GM23248 (cell line): Measurements from ENCODE around the gene CTNNA2. TPM values are rescaled to one million over a fixed set of nuclear protein-coding genes. Genes with fewer than 3 reads are reported as not detected.

Experiments used
- DNase-seq: peaks from one replicate; pipeline ENCODE4 v3.0.0-alpha.2; 2015
- H2AFZ ChIP-seq: fragments of 200-600 bp; sonication (generic); 2 replicates; pipeline ENCODE4 v1.6.1; 2016; ENCODE audit warnings: antibody characterized with exemption
- H3F3A ChIP-seq: fragments of 200-600 bp; sonication (generic); 2 replicates; pipeline ENCODE4 v1.6.1; 2016; ENCODE audit warnings: mild to moderate bottlenecking, antibody characterized with exemption, mixed run types; ENCODE audit not compliant: insufficient read depth
- H3K27ac ChIP-seq: fragments of 200-600 bp; sonication (generic); 2 replicates; pipeline ENCODE4 v1.5.1; 2016; ENCODE audit warnings: mild to moderate bottlenecking
- H3K27me3 ChIP-seq: fragments of 200-600 bp; sonication (generic); replicated peaks from 2 replicates; pipeline ENCODE4 v1.6.1; 2016; ENCODE audit warnings: mild to moderate bottlenecking; ENCODE audit not compliant: insufficient read depth
- H3K36me3 ChIP-seq: fragments of 200-600 bp; sonication (generic); 2 replicates; pipeline ENCODE4 v1.6.1; 2016; ENCODE audit warnings: low read depth, mild to moderate bottlenecking
- H3K4me1 ChIP-seq: fragments of 200-600 bp; sonication (generic); 2 replicates; pipeline ENCODE4 v1.6.1; 2016; ENCODE audit warnings: mild to moderate bottlenecking; ENCODE audit not compliant: insufficient read depth
- H3K4me2 ChIP-seq: fragments of 200-600 bp; sonication (generic); one replicate; pipeline ENCODE4 v1.6.1; 2016; ENCODE audit warnings: mild to moderate bottlenecking; ENCODE audit not compliant: unreplicated experiment
- H3K4me3 ChIP-seq: fragments of 200-600 bp; sonication (generic); 2 replicates; pipeline ENCODE4 v1.5.1; 2016; ENCODE audit warnings: mild to moderate bottlenecking
- H3K79me2 ChIP-seq: fragments of 200-600 bp; sonication (generic); 2 replicates; pipeline ENCODE4 v1.6.1; 2016; ENCODE audit warnings: mild to moderate bottlenecking; ENCODE audit not compliant: insufficient read depth
- H3K9ac ChIP-seq: fragments of 200-600 bp; sonication (generic); 2 replicates; pipeline ENCODE4 v1.6.1; 2016; ENCODE audit warnings: mild to moderate bottlenecking
- H3K9me2 ChIP-seq: fragments of 200-600 bp; sonication (generic); 2 replicates; pipeline ENCODE4 v1.6.1; 2016; ENCODE audit warnings: mixed run types, mild to moderate bottlenecking, moderate library complexity; ENCODE audit not compliant: insufficient read depth
- H3K9me3 ChIP-seq: fragments of 200-600 bp; sonication (generic); one replicate; pipeline ENCODE4 v1.6.1; 2017; ENCODE audit warnings: low read depth
- H4K20me1 ChIP-seq: fragments of 200-600 bp; sonication (generic); 2 replicates; pipeline ENCODE4 v1.6.0; 2016; ENCODE audit not compliant: insufficient read depth
- EZH2 ChIP-seq: fragments of 200-600 bp; sonication (generic); IDR thresholded peaks from 2 replicates; pipeline ENCODE4 v1.6.1; 2018; ENCODE audit warnings: antibody characterized with exemption, mild to moderate bottlenecking; ENCODE audit not compliant: insufficient read depth, poor library complexity, severe bottlenecking
- EZH2phosphoT487 ChIP-seq: fragments of 200-600 bp; sonication (generic); IDR thresholded peaks from 2 replicates; pipeline ENCODE4 v1.6.1; 2018; ENCODE audit warnings: antibody characterized with exemption, moderate library complexity, mild to moderate bottlenecking, low read depth; ENCODE audit not compliant: insufficient read depth
- WGBS, 2 experiments: methylation state at CpG; one replicate each; pipeline ENCODE4 v1.1.6; 2015 to 2017; ENCODE audit warnings: low lambda C conversion rate in 2 of 2, low coverage in 1 of 2; ENCODE audit errors: missing lambda C conversion rate in 2 of 2; 5-methylcytosine and 5-hydroxymethylcytosine counted together
- in situ Hi-C: fragments of 300-500 bp; cut with MboI; formaldehyde crosslinking; loops from 2 replicates; pipeline ENCODE4 v1.15.0; 2020
- polyA plus RNA-seq: library from polyadenylated mRNA; unstranded; fragments of >200 nt; fragmentation: Nextera tagmentation; extraction: Ambion mirVana; gene quantifications from 2 replicates; pipeline ENCODE4 v1.2.1, GENCODE V29; 2016
- total RNA-seq: library from RNA; depleted of rRNA; stranded (reverse); fragments of >200 nt; shearing (Covaris generic); gene quantifications from 2 replicates; pipeline ENCODE4 v1.2.3, GENCODE V29; 2014

CTNNA2 gene
- total and polyA plus RNA-seq, 2 experiments from 2014 or later, result not detected

DNA sequence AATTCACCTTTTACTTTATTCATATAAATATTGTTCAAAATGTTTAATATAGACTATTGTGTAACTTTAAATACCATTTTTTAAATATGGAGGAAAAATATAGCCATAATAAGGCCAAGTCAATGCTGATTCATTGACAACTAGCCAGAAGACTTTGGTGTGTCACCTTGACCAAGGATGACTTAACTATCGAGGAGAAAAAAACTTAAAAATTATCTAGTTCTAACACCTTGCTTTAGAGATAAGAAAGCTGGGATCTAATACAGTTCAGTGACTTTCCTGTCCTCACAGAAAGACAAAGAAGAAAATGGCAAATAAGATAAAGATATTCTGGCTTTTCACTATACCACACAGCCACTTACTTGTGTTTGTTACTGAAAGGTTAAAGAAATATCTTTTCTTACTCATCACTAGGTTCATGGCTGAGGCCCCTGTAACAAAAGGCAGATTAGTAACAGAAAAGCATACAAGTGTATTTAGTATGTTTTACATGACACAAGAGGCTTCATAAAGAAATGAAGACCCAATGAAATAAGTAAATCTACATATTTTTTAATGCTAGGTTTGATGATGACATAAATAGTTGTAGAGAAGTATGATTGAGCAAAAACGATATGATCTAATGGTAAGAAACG lies 857.6 kb downstream of the CTNNA2 start:
- 18% methylated on average over 3 of the region's 3 CpGs for WGBS, 2 experiments
- Histone ChIP-seq H3K79me2 (no peaks in the 10 kb centered on the region), H3K9me2 (no peaks in the 10 kb centered on the region), H3K9ac (no peak overlapping the region), H2AFZ (no peak overlapping the region), H3F3A (no peaks in the 10 kb centered on the region), H3K4me3 (no peak overlapping the region), H3K27me3 (no peaks in the 10 kb centered on the region), H3K4me2 (no peak overlapping the region), H4K20me1 (no peaks in the 10 kb centered on the region), H3K27ac (no peak overlapping the region), H3K4me1 (no peaks in the 10 kb centered on the region), H3K9me3 (no peaks in the 10 kb centered on the region), H3K36me3 (no peaks in the 10 kb centered on the region)
- DNase-seq, result no peak
- TF ChIP-seq EZH2phosphoT487, result no peak
- no peak for TF ChIP-seq EZH2
- in situ Hi-C loops, result no loop called here

DNA sequence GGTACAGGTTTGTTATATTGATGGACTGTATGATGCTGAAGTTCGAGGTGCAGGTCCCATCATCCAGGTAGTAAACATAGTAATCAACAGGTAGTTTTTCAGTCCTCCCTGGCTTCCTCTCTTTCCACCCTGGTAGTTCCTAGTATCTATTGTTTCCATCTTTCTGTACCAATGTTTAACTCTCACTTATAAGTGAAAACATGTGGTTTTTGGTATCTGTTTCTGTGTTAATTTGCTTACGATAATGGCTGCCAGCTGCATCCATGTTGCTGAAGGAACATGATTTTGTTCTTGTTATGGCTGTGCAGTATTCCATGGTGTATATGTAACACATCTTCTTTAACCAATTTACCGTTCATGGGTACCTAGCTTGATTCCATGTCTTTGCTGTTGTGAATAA lies 861.3 kb downstream of the CTNNA2 start:
- no peaks in the 10 kb centered on the region for H3K27me3 ChIP-seq
- no peak for DNase-seq
- H2AFZ ChIP-seq, result no peak overlapping the region
- TF ChIP-seq EZH2 (no peak), EZH2phosphoT487 (no peak)
- WGBS, 2 experiments, result 25 to 33% methylated on average over 3 of the region's 3 CpGs
- H3K4me3 ChIP-seq, result no peak overlapping the region
- in situ Hi-C loops, result no loop called here
- H3F3A ChIP-seq, result no peaks in the 10 kb centered on the region
- no peak overlapping the region for H3K4me2 ChIP-seq
- H3K79me2 ChIP-seq, result no peaks in the 10 kb centered on the region
- H4K20me1 ChIP-seq, result no peaks in the 10 kb centered on the region
- no peaks in the 10 kb centered on the region for H3K36me3 ChIP-seq
- no peaks in the 10 kb centered on the region for H3K9me3 ChIP-seq
- no peaks in the 10 kb centered on the region for H3K4me1 ChIP-seq
- H3K9ac ChIP-seq, result no peak overlapping the region
- no peak overlapping the region for H3K27ac ChIP-seq
- H3K9me2 ChIP-seq, result no peaks in the 10 kb centered on the region

DNA sequence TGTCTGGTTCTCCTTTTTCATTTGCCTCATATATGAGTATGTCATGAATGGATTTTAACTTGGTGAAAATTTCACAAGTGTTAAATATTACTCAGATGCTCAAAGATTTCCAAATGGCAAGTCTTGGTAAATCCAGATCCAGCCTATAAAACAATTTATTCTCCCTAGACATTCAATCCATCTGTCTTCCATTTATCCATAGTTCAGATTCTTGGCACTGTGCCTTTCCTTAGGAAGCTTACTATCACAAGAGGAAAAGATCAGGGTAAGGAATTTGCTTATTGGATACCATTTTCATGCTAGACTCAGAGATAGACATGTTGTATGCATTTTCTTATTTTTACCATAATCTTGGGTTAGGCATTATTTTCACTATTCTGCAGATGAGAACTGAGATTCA lies 864.2 kb downstream of the CTNNA2 start:
- H3K9ac ChIP-seq, result no peak overlapping the region
- H3K9me2 ChIP-seq, result no peaks in the 10 kb centered on the region
- H3K27ac ChIP-seq, result no peak overlapping the region
- no peak for TF ChIP-seq EZH2
- TF ChIP-seq EZH2phosphoT487, result no peak
- H3K27me3 ChIP-seq, result no peaks in the 10 kb centered on the region
- H3K9me3 ChIP-seq, result no peaks in the 10 kb centered on the region
- H3K4me1 ChIP-seq, result no peaks in the 10 kb centered on the region
- DNase-seq, result no peak
- H3K79me2 ChIP-seq, result no peaks in the 10 kb centered on the region
- H3F3A ChIP-seq, result no peaks in the 10 kb centered on the region
- no peak overlapping the region for H3K4me3 ChIP-seq
- no peak overlapping the region for H2AFZ ChIP-seq
- H4K20me1 ChIP-seq, result no peaks in the 10 kb centered on the region
- no peak overlapping the region for H3K4me2 ChIP-seq
- no peaks in the 10 kb centered on the region for H3K36me3 ChIP-seq
- in situ Hi-C loops, result no loop called here

DNA sequence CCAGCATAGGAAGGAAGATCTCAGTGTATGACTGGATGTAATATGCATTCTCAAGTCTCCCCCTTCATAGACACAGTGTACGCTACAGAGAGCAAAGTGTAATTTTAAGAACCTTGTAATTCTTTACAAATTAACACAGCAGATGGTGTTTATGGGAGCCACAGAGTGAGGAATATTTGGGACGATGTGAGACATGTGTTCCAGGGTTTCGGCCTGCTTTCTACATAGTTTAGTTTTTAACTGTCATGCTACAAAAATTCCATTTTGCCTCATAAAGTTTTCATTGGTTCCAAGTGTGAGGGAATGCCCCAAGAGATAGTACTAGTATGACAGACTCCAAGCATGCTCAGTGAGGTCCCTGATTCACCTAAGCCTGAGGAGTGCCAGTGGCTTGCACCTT lies 867.9 kb downstream of the CTNNA2 start:
- Histone ChIP-seq H3K27ac (no peak overlapping the region), H3F3A (no peaks in the 10 kb centered on the region), H3K9me3 (no peaks in the 10 kb centered on the region), H3K4me1 (no peaks in the 10 kb centered on the region), H4K20me1 (no peaks in the 10 kb centered on the region), H3K27me3 (no peaks in the 10 kb centered on the region), H3K36me3 (no peaks in the 10 kb centered on the region), H2AFZ (no peak overlapping the region), H3K9me2 (no peaks in the 10 kb centered on the region), H3K4me3 (no peak overlapping the region), H3K9ac (no peak overlapping the region), H3K79me2 (no peaks in the 10 kb centered on the region), H3K4me2 (no peak overlapping the region)
- in situ Hi-C loops, result no loop called here
- WGBS, 2 experiments, result 1 to 3% methylated on average over 3 of the region's 3 CpGs
- TF ChIP-seq EZH2, result no peak
- no peak for TF ChIP-seq EZH2phosphoT487
- peak; percentile 10 for DNase-seq

DNA sequence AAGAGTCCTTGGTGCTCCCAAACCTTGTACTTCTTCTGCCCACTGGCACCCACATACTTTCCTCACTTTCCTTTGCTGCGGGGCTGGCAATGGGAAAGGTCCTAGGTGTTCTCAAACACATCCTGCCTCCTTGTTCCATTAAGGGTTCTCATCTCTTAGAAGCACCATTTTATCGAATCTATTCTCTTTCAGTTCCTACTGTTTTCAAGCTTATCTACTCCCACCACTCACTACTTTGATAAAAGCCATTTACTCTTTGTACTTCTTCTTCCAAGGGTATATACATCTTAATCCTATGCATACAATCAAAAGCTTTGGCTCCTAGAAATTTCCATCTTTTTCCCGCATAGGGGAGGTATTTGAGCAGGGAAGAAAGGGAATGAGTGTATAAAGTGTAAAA lies 868.8 kb downstream of the CTNNA2 start:
- WGBS, 2 experiments, result 12 to 22% methylated on average over 3 of the region's 3 CpGs

More for the DNA sequence above, 868.8 kb downstream of the CTNNA2 start:
- Histone ChIP-seq H3K4me2 (no peak overlapping the region), H3K27ac (no peak overlapping the region), H3K36me3 (no peaks in the 10 kb centered on the region), H3K9me2 (no peaks in the 10 kb centered on the region), H3K4me1 (no peaks in the 10 kb centered on the region), H3K9ac (no peak overlapping the region), H3K79me2 (no peaks in the 10 kb centered on the region), H2AFZ (no peak overlapping the region), H3K4me3 (no peak overlapping the region), H3K9me3 (no peaks in the 10 kb centered on the region), H4K20me1 (no peaks in the 10 kb centered on the region), H3K27me3 (no peaks in the 10 kb centered on the region), H3F3A (no peaks in the 10 kb centered on the region)
- TF ChIP-seq EZH2phosphoT487 (no peak), EZH2 (no peak)
- DNase-seq, result no peak
- in situ Hi-C loops, result no loop called here
